GM12875 (cell line): Measurements from ENCODE around the gene DNPEP.

ENCODE experiments used
- H3K4me3 ChIP-seq: one replicate; pipeline ENCODE4 v1.5.1; 2011; ENCODE audit warnings: low read depth, low read length, control low read depth
- CTCF ChIP-seq: IDR thresholded peaks from 2 replicates; pipeline ENCODE4 v1.5.1; 2011; ENCODE audit warnings: low read depth, mild to moderate bottlenecking, control low read depth, inconsistent platforms, low read length, moderate library complexity, borderline replicate concordance; ENCODE audit not compliant: insufficient read depth

Gene DNPEP

GRCh38 chr2:219358170-219359075 is 29.3 kb downstream of the DNPEP start:
- no peak overlapping the region for H3K4me3 ChIP-seq
- TF ChIP-seq CTCF = no peak

GRCh38 chr2:219356834-219357233 is 30.9 kb downstream of the DNPEP start:
- no peak overlapping the region for H3K4me3 ChIP-seq
- TF ChIP-seq CTCF = no peak

GRCh38 chr2:219354582-219354981 is 33.1 kb downstream of the DNPEP start:
- no peak for TF ChIP-seq CTCF
- H3K4me3 ChIP-seq = no peak overlapping the region

- no peak overlapping the region for H3K4me3 ChIP-seq
- TF ChIP-seq CTCF = no peak
Observed at GRCh38 chr2:219353129-219353528, 34.6 kb downstream of the DNPEP start.

- peak; percentile 72 for TF ChIP-seq CTCF
- no peak overlapping the region for H3K4me3 ChIP-seq
Observed at GRCh38 chr2:219352448-219353023, 35.2 kb downstream of the DNPEP start.

GRCh38 chr2:219350710-219351221 is 36.9 kb downstream of the DNPEP start:
- no peak overlapping the region for H3K4me3 ChIP-seq
- TF ChIP-seq CTCF = no peak

- TF ChIP-seq CTCF = no peak
- H3K4me3 ChIP-seq = no peak overlapping the region
Observed at GRCh38 chr2:219350215-219350614, 37.5 kb downstream of the DNPEP start.
